Amniotic epithelial cell (primary cell): ENCODE data around the gene VPS16.
A peak's percentile ranks its signal among the peaks of the same experiment; 100 is the strongest.

ENCODE experiments used
- DNase-seq: peaks from one replicate; pipeline ENCODE4 v3.0.0-alpha.2; 2010; ENCODE audit warnings: low read depth

The VPS16 gene

DNA sequence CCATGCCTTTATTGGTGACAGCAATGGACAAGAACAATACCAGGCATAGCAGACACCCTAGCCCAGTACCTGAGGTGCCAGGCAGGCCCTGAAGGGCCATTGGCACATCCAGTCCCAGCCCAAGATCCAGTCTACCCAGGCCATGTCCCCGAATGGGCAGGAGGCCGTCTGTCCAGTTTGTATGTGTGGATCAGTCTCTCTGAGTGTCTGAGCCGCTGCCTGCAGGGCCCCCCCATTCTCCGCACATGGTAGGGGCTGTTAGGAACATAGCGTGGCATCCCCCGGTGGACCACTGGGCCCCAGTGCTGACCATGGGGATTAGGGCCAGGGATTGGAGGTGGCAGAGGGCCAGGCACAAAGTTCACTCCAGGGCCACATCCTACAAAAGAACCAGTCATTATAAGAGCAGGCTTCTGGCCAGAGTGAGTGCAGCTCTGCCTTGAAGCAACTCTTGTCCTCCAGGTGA, 5.2 kb upstream of the VPS16 start:
- DNase-seq: no peak

DNA sequence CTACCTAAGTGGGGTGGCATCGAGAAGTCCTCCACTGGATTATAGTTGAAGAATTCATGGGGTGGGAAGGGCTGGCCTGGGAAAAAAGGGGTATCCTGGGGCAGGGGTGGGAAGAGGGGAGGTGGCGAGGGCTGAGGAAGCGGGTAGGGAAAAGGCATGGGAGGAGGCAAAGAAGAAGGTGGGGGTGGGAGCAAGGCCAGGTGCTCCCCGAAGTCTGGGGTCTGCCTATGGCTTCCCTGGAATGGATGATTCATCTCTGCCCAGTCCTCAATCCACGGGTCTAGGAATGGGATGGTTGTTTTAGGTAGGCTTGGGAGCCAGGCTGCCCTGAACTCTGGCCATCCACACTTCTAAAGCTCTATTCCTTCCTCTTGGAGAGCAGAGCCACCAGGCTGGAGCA, 4.5 kb upstream of the VPS16 start:
- no peak for DNase-seq

DNA sequence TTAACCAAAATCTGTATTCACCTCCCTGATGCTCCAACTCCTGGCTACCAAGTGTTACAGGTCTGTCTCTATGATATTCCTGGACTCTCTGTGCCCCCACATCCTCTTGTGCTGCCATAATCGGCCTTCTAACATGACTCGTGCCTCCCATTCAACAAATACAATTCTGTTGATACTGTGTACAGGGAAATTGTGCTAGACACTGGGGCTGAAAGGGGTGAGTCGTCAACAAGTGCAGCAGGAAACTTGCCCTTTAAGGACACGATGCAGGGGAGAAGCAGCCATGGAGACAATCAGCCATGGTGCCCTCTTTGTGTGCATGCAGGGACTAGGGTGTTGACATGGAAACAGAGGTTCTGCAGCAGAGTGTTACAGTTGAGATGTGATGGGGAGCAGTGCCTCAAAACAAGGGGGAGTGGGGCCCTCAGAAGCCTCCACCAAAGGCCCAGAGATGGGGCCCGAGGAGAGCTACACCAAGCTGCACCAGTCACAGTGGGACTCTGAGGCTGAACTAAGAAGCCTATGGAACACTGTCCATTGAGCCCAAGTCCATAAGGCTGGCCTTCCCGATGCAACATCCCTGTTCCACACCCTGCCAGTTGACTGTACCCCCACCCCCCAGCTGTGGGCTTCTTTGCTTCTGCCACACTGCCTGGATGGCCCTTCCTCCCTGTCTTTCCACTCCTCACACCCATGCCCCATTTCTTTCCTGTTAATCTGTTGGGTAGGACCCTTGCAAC, 3.2 kb upstream of the VPS16 start:
- DNase-seq: no peak

DNA sequence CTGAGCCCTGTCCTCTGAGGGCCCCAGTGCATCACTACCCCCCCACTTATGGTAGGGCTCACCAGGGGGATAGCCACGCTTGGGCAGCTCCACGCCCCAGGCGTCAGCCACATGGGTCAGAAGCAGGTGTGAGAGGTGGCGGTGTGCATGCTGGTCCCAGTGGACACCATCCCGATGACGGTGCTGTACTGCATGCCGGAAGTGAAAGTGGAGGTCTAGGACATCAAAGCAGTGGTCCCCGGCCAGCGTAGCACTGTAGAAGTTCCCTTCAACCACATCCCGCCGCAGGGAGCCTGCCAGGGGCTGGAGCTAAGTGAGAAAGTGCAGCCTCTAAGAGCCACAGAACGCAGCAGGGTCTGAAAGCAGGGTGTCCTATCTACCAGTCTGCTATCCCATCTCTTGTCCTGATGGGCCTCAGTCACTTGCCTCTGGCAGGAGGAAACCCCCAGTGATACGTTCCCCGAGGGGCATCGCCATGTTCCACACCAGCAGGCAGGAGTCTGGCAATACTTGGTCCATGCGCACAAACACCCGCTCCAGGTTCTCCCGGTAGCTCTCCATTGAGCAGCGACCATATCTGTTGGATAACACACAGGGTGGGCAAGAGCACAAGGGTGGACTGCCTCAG, 2.3 kb upstream of the VPS16 start:
- no peak for DNase-seq

DNA sequence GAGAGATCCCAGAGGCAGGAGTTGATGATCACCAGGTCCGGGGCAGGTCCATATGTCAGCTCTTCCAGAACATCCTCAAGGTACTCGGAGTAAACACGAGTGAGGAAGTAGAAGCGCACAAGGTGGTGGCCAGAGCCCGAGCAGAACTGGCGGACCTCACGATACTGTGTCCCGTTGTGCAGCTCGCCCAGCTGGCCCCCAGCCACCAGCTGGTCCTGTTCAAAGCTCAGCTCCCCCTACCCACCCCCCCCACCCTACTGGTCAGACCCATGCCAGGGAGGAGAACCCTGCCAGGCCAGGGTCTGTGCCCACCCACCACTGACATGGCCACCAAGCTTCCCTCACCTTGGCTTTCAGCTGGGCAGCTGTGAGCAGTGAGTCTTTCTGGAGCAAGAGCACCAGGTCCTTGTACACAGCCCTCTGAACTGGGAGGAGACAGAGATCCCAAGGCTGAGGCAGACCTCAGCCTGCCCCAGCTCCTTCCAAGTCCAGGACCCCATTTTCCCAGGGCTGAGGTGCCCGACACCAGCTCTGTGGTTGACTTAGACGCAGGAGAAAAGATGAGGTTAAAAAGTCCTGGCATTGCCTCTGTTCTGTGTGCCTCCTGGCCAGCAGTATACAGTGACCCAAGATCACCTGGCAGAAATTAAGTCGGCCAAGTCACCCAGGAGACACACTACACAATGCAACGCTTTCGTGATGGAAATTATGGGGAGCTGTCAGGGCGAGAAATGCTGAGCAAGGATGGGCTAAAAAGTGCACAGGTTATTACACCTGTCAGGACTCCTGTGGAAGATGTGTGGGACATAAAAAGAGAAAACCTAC, 1.5 kb upstream of the VPS16 start:
- DNase-seq: no peak

DNA sequence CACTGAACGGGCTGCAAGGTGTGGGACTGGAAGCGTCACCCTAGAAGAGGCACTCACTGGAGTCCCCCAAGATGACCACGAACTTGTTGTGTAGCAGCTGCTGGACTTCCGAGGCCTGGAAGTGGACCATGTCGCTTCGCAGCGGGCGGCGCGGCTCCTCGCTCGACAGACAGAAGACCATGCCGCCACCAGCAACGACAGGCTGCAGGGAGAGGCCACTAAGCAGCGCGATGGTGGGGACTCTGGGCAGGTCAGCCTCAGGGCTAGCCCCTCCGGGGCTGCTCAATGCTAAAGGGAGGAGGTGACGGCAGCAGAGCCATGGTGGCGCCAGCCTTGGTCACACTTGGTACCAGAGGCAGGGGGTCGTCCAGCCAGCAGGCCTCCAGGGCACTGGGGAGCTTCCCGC, 810 bp upstream of the VPS16 start:
- DNase-seq: no peak

DNA sequence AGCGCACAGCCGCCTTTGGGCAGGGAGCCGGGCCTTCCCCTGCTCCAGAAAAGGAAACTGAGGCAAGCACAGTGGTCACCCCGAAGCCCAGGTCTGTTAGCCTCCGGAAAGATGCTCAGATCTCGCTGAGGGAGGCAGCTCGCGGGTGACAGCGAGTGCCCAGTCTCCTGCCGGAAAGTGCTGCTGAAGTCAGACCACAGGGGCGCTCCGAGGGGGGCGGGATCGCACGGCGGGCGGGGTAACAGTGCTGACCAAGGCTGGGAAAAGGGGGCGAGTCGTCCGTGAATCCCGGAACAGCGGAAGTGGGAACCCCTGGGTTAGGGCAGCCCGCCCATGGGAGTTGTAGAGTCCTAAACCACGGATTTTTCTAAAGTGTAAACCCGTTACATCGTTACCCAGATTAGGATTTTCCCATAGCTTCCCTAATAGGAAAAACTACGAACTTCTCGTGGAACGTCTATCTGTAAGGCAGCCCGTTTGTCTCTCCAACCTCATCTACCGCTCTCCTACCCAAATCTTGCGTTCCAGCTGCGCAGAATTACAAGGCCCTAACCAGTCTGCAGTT, 504 bp downstream of the VPS16 start:
- DNase-seq: peak; percentile 58

DNA sequence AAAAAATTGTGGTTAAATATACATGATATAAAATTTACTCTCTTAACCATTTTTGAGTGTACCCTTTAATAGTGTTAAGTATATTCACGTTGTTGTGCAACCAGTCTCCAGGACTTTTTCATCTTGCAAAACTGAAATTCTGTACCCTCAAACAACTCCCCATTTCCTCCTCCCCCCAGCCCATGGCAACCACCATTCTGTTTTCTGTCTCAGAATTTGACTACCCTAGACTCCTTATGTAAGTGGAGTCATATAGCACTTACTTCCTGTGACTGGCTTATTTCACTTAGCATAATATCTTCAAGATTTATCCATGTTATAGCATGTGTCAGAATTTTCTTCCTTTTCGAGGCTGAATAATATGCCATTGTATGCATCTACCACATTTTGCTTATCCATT, 5.1 kb downstream of the VPS16 start:
- no peak for DNase-seq

DNA sequence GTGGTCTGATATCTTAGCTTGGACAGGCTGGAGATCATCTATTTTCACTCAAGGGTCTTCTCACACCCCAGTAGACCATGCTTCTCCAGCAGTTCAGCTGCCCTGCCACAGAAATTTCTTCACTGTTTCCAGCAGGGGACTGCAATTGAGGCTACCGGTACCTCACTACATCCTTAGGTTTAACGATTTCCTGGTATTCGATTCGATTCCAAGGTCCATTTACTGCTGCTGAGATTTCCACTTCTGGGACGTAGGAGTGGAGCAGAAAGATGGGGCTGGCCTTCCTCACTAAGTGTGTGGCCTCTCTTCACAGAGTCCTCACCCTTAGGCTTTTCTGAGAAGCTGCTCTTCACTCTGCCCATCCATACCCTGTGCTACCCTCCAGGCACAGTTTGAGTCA, 6.2 kb downstream of the VPS16 start:
- DNase-seq: no peak

DNA sequence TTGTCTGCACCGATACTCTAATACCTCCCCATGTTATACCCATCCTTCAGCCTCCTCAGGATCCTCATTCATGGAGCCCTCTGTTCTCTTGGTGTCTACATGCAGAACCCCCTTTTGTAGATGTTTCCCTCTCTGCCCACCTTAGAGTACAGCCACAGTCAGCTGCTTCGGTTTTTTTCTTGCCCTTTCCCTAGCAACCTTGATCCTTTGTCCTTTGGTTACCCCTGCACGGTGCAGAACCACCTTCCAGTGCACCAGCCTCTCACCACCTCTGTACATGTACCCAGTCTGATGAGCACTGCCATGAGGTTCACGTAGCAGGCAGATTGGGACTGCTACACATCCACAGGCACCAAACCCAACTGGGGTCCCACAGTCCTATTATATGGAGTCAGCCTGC, 7.3 kb downstream of the VPS16 start:
- no peak for DNase-seq

DNA sequence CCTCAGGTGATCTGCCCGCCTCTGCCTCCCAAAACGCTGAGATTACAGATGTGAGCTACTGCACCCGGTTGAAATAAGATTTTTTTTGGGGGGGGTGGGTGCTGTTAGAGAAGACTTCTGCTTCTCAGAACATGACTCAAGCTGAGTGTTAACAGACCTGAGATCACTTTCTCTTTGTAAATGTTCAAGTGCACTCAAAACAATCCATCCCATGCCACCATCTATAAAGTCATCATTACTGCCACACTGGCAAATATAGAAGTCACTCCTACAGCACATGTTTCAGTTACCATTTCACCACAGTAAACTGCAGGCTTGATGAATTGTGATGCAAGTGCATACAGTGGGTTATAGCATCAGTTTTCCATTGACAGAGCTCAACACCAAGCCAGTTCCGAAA, 9.0 kb downstream of the VPS16 start:
- DNase-seq: no peak

DNA sequence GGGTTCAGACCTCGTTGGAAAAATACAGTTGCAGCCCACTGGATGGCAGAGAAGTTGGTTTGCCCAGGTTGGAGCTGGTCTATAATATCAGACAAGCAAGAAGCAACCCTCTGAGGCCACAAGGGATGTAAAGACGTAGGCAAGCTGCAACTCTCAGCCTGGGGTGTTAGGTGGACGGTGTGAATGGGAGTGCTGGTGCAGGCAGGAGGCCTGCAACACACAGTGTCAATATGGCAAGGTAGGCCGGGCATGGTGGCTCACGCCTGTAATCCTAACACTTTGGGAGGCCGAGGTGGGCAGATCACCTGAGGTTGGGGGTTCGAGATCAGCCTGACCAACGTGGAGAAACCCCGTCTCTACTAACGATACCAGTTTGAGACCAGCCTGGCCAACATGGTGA, 10.5 kb downstream of the VPS16 start:
- DNase-seq: no peak

DNA sequence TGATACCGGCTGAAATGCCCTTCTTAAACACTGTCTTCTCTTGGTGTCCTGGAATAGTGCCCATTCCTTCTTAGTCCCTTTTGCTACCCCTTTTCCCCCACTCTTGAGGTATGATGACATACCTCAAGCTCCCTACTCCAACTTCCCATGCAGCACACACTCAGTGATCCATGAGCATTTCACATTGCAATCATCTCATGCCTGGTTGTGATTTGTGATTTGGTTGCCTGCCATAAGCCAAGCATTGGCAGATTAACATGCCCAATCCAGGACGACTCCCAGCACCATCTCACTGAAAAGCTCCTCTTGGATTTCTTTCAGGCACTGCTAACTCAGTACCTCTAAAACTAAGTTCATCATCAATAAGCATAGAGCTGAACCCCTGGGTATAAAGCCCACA, 18.0 kb downstream of the VPS16 start:
- DNase-seq: no peak

DNA sequence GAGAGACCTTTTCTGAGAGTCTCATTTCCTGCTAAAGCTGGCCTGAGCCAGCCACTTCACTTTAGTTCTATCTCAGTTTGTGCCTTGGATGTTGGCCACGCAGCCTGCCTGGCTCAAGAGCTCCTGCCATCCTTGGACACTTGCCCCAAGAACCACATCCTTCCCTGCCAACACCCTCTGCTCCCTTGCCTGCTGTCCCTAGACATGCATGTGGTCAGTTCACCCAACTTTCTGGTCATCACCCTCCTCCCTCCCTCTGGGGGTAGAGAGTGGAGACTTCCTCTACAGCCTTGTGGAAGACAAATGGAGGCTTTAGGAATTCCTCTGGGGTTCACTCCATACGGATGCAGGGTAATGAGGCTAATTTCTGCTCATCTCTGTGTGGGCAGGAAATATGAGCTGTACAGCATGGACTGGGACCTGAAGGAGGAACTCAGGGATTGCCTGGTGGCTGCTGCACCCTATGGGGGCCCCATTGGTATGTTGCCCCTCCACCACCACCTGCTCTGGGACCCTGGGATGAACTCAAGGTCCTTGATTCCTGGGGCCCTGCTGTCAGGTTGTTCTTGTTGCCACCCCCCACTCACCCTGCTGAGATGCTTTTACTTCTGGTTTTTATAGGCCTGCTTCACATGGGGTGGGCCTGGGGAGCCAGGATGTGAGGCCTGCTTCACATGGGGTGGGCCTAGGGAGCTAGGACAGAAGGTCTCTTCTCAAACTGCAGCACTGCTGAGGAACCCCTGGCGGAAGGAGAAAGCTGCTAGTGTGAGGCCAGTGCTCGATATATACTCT, 19.0 kb downstream of the VPS16 start:
- DNase-seq: no peak

DNA sequence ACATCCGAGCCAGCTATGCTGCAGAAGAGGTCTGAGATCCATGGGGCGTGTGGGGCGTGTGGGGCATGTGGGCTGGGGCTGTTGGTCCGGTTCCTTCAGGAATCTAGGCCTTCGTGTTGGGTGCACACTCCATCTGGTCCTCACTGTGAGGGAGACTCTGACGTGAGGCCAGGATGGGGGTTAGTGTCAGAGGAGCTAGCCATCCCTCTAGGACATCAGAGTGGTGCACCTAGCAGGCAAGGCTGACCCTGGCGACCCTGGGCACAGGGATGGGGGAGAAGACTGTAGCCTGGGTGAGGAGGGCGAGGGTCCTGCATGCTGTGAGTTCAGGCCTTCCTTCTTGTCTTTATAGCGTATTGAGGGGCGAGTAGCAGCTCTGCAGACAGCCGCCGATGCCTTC, 24.1 kb downstream of the VPS16 start:
- no peak for DNase-seq

DNA sequence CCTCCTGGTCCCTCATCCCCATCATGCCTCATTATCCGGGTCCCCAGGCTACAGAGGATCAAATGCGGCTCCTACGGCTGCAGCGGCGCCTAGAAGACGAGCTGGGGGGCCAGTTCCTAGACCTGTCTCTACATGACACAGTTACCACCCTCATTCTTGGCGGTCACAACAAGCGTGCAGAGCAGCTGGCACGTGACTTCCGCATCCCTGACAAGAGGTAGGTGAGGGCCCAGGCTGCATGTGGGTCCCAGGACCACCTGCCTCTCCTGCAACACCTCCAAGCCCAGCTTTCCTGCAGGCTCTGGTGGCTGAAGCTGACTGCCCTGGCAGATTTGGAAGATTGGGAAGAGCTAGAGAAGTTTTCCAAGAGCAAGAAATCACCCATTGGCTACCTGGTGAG, 24.6 kb downstream of the VPS16 start:
- DNase-seq: no peak

DNA sequence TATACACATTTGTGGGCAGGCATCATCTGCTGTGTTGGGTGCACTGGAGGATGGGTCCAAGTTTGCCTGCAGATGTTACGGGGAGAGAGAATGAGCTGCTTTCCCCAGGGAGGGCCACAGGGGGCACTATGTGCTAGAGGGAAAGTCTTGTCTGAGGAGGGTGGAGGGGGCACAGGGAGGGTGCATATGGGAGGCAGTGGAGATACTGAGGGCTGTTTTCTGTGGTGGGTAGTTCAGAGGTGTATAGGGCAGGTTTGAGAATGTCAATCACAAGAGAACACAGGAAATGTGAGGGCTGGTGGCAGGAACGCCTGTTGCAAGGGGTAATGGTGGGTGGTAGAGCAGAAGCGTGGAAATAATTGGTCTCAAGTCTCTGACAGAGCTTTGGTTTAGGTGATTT, 25.1 kb downstream of the VPS16 start:
- no peak for DNase-seq

DNA sequence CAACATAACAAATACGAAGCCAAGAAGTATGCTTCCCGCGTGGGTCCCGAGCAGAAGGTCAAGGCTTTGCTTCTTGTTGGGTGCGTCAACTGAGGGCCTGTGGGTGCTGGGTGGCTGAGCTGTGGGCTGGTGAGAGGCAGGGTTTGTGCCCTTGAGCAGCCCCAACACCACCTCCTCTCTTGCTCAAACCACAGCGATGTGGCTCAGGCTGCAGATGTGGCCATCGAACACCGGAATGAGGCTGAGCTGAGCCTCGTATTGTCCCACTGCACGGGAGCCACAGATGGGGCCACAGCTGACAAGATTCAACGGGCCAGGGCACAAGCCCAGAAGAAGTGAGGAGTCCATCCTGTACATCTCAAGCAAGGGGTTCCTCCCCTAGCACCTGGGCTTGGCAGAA, 25.7 kb downstream of the VPS16 start:
- no peak for DNase-seq

DNA sequence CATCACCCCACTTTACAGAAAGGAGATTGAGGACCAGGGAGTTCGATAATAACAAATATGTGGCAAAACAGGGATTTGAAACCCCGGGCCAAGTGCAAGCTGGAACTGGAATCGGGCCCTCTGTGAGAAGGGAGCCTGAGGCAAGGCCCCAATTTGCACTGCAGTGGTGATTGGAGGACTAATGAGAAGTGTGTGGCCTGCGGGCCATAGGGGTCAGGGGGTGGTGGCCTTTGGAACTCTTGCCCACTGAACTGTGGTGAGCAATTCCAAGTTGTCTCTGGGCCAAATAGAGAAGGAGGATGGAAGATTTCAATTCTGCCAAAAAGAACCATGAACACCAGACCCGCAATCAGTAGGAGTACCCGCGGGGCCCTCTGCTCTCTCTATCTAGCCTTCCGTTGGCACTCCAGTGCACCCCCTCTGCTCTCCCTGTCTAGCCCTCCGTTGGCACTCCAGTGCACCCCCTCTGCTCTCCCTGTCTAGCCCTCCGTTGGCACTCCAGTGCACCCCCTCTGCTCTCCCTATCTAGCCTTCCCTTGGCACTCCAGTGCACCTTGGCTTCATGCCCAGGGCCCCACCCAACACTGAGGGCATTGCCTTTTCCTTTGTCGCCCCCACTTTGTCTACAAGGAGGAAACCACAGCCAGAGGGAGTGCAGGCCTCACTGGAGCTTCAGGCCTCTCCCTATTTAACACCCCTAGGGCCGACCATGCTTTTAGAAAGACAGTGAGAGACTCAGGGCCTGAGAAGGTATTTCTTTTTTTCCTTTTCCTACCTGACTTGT, 26.7 kb downstream of the VPS16 start:
- DNase-seq: no peak

DNA sequence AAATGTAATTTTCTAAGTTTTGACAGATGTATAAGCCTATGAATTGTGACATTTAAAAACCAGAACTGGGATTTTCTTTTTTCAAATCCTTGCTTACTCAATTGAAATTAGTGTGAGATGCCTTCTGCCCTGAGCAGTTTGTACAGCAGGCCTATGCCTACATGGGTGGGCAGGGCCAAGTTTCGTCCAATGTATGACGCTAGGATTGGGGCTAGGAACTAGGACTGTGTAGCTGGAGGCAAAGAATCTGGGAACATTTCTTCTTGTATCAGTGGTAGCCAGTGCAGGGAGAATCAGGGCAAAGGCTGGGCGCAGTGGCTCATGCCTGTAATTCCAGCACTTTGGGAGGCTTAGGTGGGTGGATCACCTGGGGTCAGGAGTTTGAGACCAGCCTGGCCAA, 28.8 kb downstream of the VPS16 start:
- DNase-seq: no peak

DNA sequence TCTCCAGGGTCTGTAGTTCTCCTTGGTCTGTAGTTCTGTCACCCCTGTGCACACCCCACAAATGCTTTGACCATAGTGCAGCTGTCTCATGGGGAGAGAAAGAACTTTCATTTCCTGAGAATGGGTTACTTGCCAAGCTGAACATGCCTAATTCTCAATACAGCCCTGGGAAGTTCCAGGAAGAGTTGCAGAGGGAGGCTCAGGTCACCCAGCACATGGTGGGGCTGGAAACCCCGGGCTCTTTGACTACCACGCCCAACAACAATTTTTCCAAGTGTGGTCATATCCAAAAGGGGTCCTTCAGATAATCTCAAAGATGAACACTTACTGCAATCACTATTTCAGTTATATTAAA, 30.5 kb downstream of the VPS16 start:
- DNase-seq: no peak
